HCT116 (cell line): ENCODE data around the gene VTI1A. TPM values are rescaled to one million over a fixed set of nuclear protein-coding genes. Genes with fewer than 3 reads are reported as not detected.
"Not testable (repeated sequence)": the region's sequence is repeated elsewhere in the genome, so short reads cannot be mapped to it uniquely, and the experiment has no call there.

ENCODE experiments used
- ATAC-seq: fragments of 200-7000 bp; cut with Tn5 transposase; 2 replicates; pipeline ENCODE4 v1.9.1; 2020; ENCODE audit warnings: mild to moderate bottlenecking, moderate library complexity
- BruUV-seq: library from RNA; stranded (reverse); fragments of 400-500 nt; replicated peaks from 2 replicates; lab custom pipeline; 2021; lab: Mats Ljungman, UMichigan
- CTCF ChIA-PET: fragments of 300-600 bp; sonication (Branson Sonifier 250); formaldehyde crosslinking; loops from one replicate; lab custom pipeline; 2021; ENCODE audit warnings: antibody characterized with exemption; lab: Charles Lee
- POLR2A ChIA-PET: fragments of 300-600, 350-600 bp; sonication (Branson Sonifier 250); formaldehyde crosslinking; loops from one replicate; lab custom pipeline; 2021; ENCODE audit warnings: antibody characterized with exemption; lab: Charles Lee
- RAD21 ChIA-PET, 2 experiments: fragments of 300-600 bp; sonication (Branson Sonifier 250); formaldehyde crosslinking; loops; one replicate each; lab custom pipeline; 2023; ENCODE audit warnings: low total read pairs in 2 of 2; ENCODE audit not compliant: uncharacterized antibody in 2 of 2, unreplicated experiment in 2 of 2, low non-redundant PET in 1 of 2; lab: Charles Lee
- DNase-seq: peaks from one replicate; pipeline ENCODE4 v3.0.0-alpha.2; 2010; ENCODE audit warnings: low read depth, low spot score
- H2AFZ ChIP-seq: fragments of 200-600 bp; shearing (Covaris generic), sonication (generic); 2 replicates; pipeline ENCODE4 v1.6.1; 2017; ENCODE audit warnings: low read depth, mixed run types, mixed read lengths, antibody characterized with exemption, low read length; ENCODE audit not compliant: poor library complexity, severe bottlenecking
- H3K27ac ChIP-seq: 2 replicates; pipeline ENCODE4 v1.5.1; 2012; ENCODE audit warnings: low read depth, low read length
- H3K27me3 ChIP-seq: fragments of 200-600 bp; sonication (generic); 2 replicates; pipeline ENCODE4 v1.6.1; 2016; ENCODE audit warnings: mixed run types, low read length, mixed read lengths; ENCODE audit not compliant: insufficient read depth
- H3K36me3 ChIP-seq, 2 experiments: fragments of 200-500 bp in 1 of 2; fragments of 200-600 bp in 1 of 2; sonication (Bioruptor generic) in 1 of 2; sonication (generic) in 1 of 2; 2 replicates each; pipeline versions ENCODE4 v1.5.1 to v1.6.1; 2014 to 2016; ENCODE audit warnings: low read length in 2 of 2, inconsistent platforms in 1 of 2, mixed read lengths in 1 of 2, mixed run types in 1 of 2; ENCODE audit not compliant: insufficient read depth in 2 of 2, control insufficient read depth in 1 of 2
- H3K4me1 ChIP-seq, 2 experiments: fragments of 200-600 bp in 1 of 2; sonication (generic) in 1 of 2; 2 replicates each; pipeline versions ENCODE4 v1.5.1 to v1.6.1; 2012 to 2017; ENCODE audit warnings: low read length in 2 of 2, inconsistent platforms in 1 of 2, mild to moderate bottlenecking in 1 of 2, mixed read lengths in 1 of 2, mixed run types in 1 of 2, moderate library complexity in 1 of 2; ENCODE audit not compliant: insufficient read depth in 2 of 2, control insufficient read depth in 1 of 2
- H3K4me2 ChIP-seq: fragments of 200-600 bp; sonication (generic); 2 replicates; pipeline ENCODE4 v1.6.1; 2017; ENCODE audit warnings: mixed run types, low read length, mixed read lengths
- H3K4me3 ChIP-seq, 2 experiments: fragments of 200-600 bp in 1 of 2; sonication (generic) in 1 of 2; replicated peaks in 1 of 2; 2 replicates each; pipeline ENCODE4 v1.5.1; 2011 to 2016; ENCODE audit warnings: low read length in 2 of 2, control low read depth in 1 of 2, low read depth in 1 of 2, mild to moderate bottlenecking in 1 of 2, mixed read lengths in 1 of 2, mixed run types in 1 of 2
- H3K79me2 ChIP-seq: fragments of 200-600 bp; sonication (generic); 2 replicates; pipeline ENCODE4 v1.6.1; 2017; ENCODE audit warnings: mild to moderate bottlenecking, mixed run types, low read length, moderate library complexity, mixed read lengths; ENCODE audit not compliant: insufficient read depth
- H3K9ac ChIP-seq: fragments of 200-600 bp; sonication (generic); 2 replicates; pipeline ENCODE4 v1.6.1; 2016; ENCODE audit warnings: low read length, mixed read lengths
- H3K9me2 ChIP-seq: fragments of 200-600 bp; sonication (generic), shearing (Covaris generic); 2 replicates; pipeline ENCODE4 v1.6.1; 2017; ENCODE audit warnings: mixed run types, mild to moderate bottlenecking, moderate library complexity; ENCODE audit not compliant: insufficient read depth
- H3K9me3 ChIP-seq, 2 experiments: fragments of 200-500 bp in 1 of 2; fragments of 200-600 bp in 1 of 2; sonication (Bioruptor generic) in 1 of 2; sonication (generic) in 1 of 2; 2 replicates each; pipeline ENCODE4 v1.6.1; 2014 to 2017; ENCODE audit warnings: low read length in 2 of 2, mixed read lengths in 2 of 2, inconsistent platforms in 1 of 2, low read depth in 1 of 2, mild to moderate bottlenecking in 1 of 2, mixed run types in 1 of 2, moderate library complexity in 1 of 2; ENCODE audit not compliant: control insufficient read depth in 1 of 2, insufficient read depth in 1 of 2
- H4K20me1 ChIP-seq: fragments of 200-600 bp; sonication (generic), shearing (Covaris generic); 2 replicates; pipeline ENCODE4 v1.6.1; 2017; ENCODE audit warnings: mixed run types, mild to moderate bottlenecking, moderate library complexity; ENCODE audit not compliant: insufficient read depth
- ATF3 ChIP-seq: IDR thresholded peaks from 2 replicates; pipeline ENCODE4 v1.6.1; 2012
- CBX3 ChIP-seq: IDR thresholded peaks from 2 replicates; pipeline ENCODE4 v1.6.1; 2012; ENCODE audit warnings: low read depth
- CEBPB ChIP-seq: IDR thresholded peaks from 2 replicates; pipeline ENCODE4 v1.6.1; 2012; ENCODE audit warnings: low read depth
- EGR1 ChIP-seq: IDR thresholded peaks from 2 replicates; pipeline ENCODE4 v1.6.1; 2012; ENCODE audit warnings: low read depth
- EZH2phosphoT487 ChIP-seq: fragments of 200-600 bp; IDR thresholded peaks from 2 replicates; pipeline ENCODE4 v1.6.1; 2018; ENCODE audit warnings: antibody characterized with exemption, borderline replicate concordance
- FOSL1 ChIP-seq: IDR thresholded peaks from 2 replicates; pipeline ENCODE4 v1.6.1; 2012; ENCODE audit warnings: low read depth
- JUND ChIP-seq: IDR thresholded peaks from 2 replicates; pipeline ENCODE4 v1.6.1; 2012
- MAX ChIP-seq: IDR thresholded peaks from 2 replicates; pipeline ENCODE4 v1.6.1; 2012
- POLR2AphosphoS5 ChIP-seq: IDR thresholded peaks from 2 replicates; pipeline ENCODE4 v1.6.1; 2011; ENCODE audit warnings: mild to moderate bottlenecking, low read depth, low read length, moderate library complexity
- RAD21 ChIP-seq: IDR thresholded peaks from 2 replicates; pipeline ENCODE4 v1.6.1; 2012; ENCODE audit warnings: low read depth, mild to moderate bottlenecking
- SP1 ChIP-seq: IDR thresholded peaks from 2 replicates; pipeline ENCODE4 v1.6.1; 2012; ENCODE audit warnings: low read depth
- ZNF274 ChIP-seq: fragments of 200-500 bp; sonication (Bioruptor generic); IDR thresholded peaks from 2 replicates; pipeline ENCODE4 v1.6.1; 2014; ENCODE audit warnings: mild to moderate bottlenecking, low read depth, low read length, inconsistent platforms
- intact Hi-C: fragments of 100-400 bp; cut with micrococcal nuclease; formaldehyde crosslinking; loops from 2 replicates; pipeline ENCODE4 v1.10.0; 2022
- total RNA-seq: library from RNA; stranded (reverse); gene quantifications from one replicate; pipeline ENCODE4 v1.2.1, GENCODE V29; 2021; ENCODE audit not compliant: unreplicated experiment

The VTI1A gene
- total RNA-seq, 1 experiment from 2014 or later = 80.7 TPM

GRCh38 chr10:112461029-112461887 is 14.2 kb downstream of the VTI1A start:
- BruUV-seq = TSS peak; percentile 22
- no peak overlapping the region for H2AFZ ChIP-seq
- H3K27ac ChIP-seq = no peak overlapping the region
- CTCF ChIA-PET = interaction anchor here (3.0 kb wide), 1 partner anchor 11 kb away, joined by 20 read pairs; no protein-coding TSS in a partner anchor
- H3K9ac ChIP-seq = no peak overlapping the region
- POLR2A ChIA-PET = no interaction called here
- no peak overlapping the region for H3K4me2 ChIP-seq
- no peaks in the 10 kb centered on the region for H4K20me1 ChIP-seq
- RAD21 ChIA-PET = no interaction called here
- H3K9me3 ChIP-seq = no peaks in the 10 kb centered on the region
- ATAC-seq = 0 out of 2 replicates have a peak, but pooled peaks have one; percentile 33
- no peaks in the 10 kb centered on the region for H3K9me2 ChIP-seq
- DNase-seq = peak; percentile 83
- H3K4me3 ChIP-seq = no peak overlapping the region
- peaks cover 18 to 31% of the 10 kb centered on the region in 2 experiments for H3K36me3 ChIP-seq
- no peaks in the 10 kb centered on the region for H3K27me3 ChIP-seq
- peaks cover 57% of the 10 kb centered on the region for H3K79me2 ChIP-seq
- intact Hi-C loops = no loop called here
- H3K4me1 ChIP-seq = peaks cover 0 to 15% of the 10 kb centered on the region in 2 experiments; a peak in 2 of 4 replicates
- no peak for TF ChIP-seq EZH2phosphoT487
- peak; percentile 29 for TF ChIP-seq MAX
- peak; percentile 48; the same call in 1 of the 2 replicates for TF ChIP-seq ATF3
- TF ChIP-seq CEBPB = peak; percentile 97
- no peak for TF ChIP-seq POLR2AphosphoS5
- TF ChIP-seq RAD21 = no peak
- TF ChIP-seq CBX3 = peak; percentile 83; the same call in 1 of the 2 replicates
- peak; percentile 27; the same call in 1 of the 2 replicates for TF ChIP-seq JUND
- TF ChIP-seq ZNF274 = no peak
- TF ChIP-seq EGR1 = no peak
- TF ChIP-seq SP1 = peak; percentile 52
- peak; percentile 45 for TF ChIP-seq FOSL1

GRCh38 chr10:112464074-112464473 is 17.1 kb downstream of the VTI1A start:
- H3K4me3 ChIP-seq, H3K27me3 ChIP-seq, H3K4me1 ChIP-seq, DNase-seq, H3K27ac ChIP-seq, ATAC-seq, H3K9me2 ChIP-seq, H3K9ac ChIP-seq, POLR2A ChIA-PET, H3K4me2 ChIP-seq, RAD21 ChIA-PET, intact Hi-C loops, H3K9me3 ChIP-seq, H2AFZ ChIP-seq, BruUV-seq, H4K20me1 ChIP-seq: not testable (repeated sequence)
- CTCF ChIA-PET = interaction anchor here (2.0 kb wide), 1 partner anchor 8 kb away, joined by 15 read pairs; no protein-coding TSS in a partner anchor
- peaks cover 26 to 42% of the 10 kb centered on the region in 2 experiments for H3K36me3 ChIP-seq
- peaks cover 37% of the 10 kb centered on the region for H3K79me2 ChIP-seq
